HepG2 (cell line): ENCODE results near the gene TEAD4. TPM values are rescaled to one million over a fixed set of nuclear protein-coding genes. Genes with fewer than 3 reads are reported as not detected.

Source experiments
- BHLHE40 ChIP-seq: IDR thresholded peaks from 2 replicates; pipeline ENCODE4 v1.6.1; 2011; ENCODE audit warnings: low read length, improper control_type of control experiment
- HIVEP1 ChIP-seq: sonication (generic); formaldehyde crosslinking; IDR thresholded peaks from 2 replicates; pipeline ENCODE4 v1.4.0; 2020; ENCODE audit warnings: mild to moderate bottlenecking, missing genetic modification reagents
- HNF1A ChIP-seq, 2 experiments: sonication (generic) in 1 of 2; formaldehyde crosslinking in 1 of 2; IDR thresholded peaks; 2 replicates each; pipeline versions ENCODE4 v1.4.0 to v1.6.1; 2016 to 2020; ENCODE audit warnings: borderline replicate concordance in 1 of 2, low read depth in 1 of 2, mild to moderate bottlenecking in 1 of 2, missing genetic modification reagents in 1 of 2
- JUNB ChIP-seq: sonication (generic); formaldehyde crosslinking; IDR thresholded peaks from 2 replicates; pipeline ENCODE4 v1.8.0; 2022; ENCODE audit warnings: missing genetic modification reagents, mild to moderate bottlenecking, borderline replicate concordance
- KDM3A ChIP-seq: IDR thresholded peaks from 2 replicates; pipeline ENCODE4 v1.6.1; 2018; ENCODE audit warnings: low read depth, missing compliant biosample characterization
- MTA1 ChIP-seq: sonication (generic); formaldehyde crosslinking; IDR thresholded peaks from 2 replicates; pipeline ENCODE4 v1.4.0; 2020; ENCODE audit warnings: missing genetic modification reagents, mild to moderate bottlenecking, borderline replicate concordance
- NBN ChIP-seq: fragments of 450-650 bp; conservative IDR thresholded peaks from 2 replicates; pipeline ENCODE4 v1.6.1; 2017
- REPIN1 ChIP-seq: sonication (generic); formaldehyde crosslinking; IDR thresholded peaks from 2 replicates; pipeline ENCODE4 v1.8.0; 2022; ENCODE audit warnings: missing genetic modification reagents, low read depth, mild to moderate bottlenecking, borderline replicate concordance
- SAP130 ChIP-seq: IDR thresholded peaks from 2 replicates; pipeline ENCODE4 v1.6.1; 2016; ENCODE audit warnings: low read depth
- SMAD1 ChIP-seq: sonication (generic); formaldehyde crosslinking; IDR thresholded peaks from 2 replicates; pipeline ENCODE4 v1.4.0; 2020; ENCODE audit warnings: missing genetic modification reagents, low read depth, mild to moderate bottlenecking, borderline replicate concordance
- TBX2 ChIP-seq: sonication (generic); formaldehyde crosslinking; IDR thresholded peaks from 2 replicates; pipeline ENCODE4 v1.5.0; 2020; ENCODE audit warnings: missing genetic modification reagents, mild to moderate bottlenecking, borderline replicate concordance
- ZBTB38 ChIP-seq: sonication (generic); formaldehyde crosslinking; IDR thresholded peaks from 2 replicates; pipeline ENCODE4 v1.5.1; 2020; ENCODE audit warnings: mild to moderate bottlenecking, missing genetic modification reagents
- ZEB1 ChIP-seq: IDR thresholded peaks from 2 replicates; pipeline ENCODE4 v1.6.1; 2012; ENCODE audit warnings: mild to moderate bottlenecking, low read depth, inconsistent platforms; ENCODE audit not compliant: insufficient replicate concordance
- ZFAT ChIP-seq: sonication (generic); formaldehyde crosslinking; conservative IDR thresholded peaks from 2 replicates; pipeline ENCODE4 v1.8.1; 2023; ENCODE audit warnings: missing genetic modification reagents, inconsistent platforms
- ZNF33B ChIP-seq: sonication (generic); formaldehyde crosslinking; IDR thresholded peaks from 2 replicates; pipeline ENCODE4 v1.5.1; 2020; ENCODE audit warnings: mild to moderate bottlenecking, missing genetic modification reagents
- ZNF589 ChIP-seq: sonication (generic); formaldehyde crosslinking; conservative IDR thresholded peaks from 2 replicates; pipeline ENCODE4 v1.8.0; 2022; ENCODE audit warnings: mild to moderate bottlenecking, moderate library complexity, missing genetic modification reagents
- ZNF652 ChIP-seq: IDR thresholded peaks from 2 replicates; pipeline ENCODE4 v1.6.1; 2016; ENCODE audit warnings: low read depth, borderline replicate concordance
- polyA plus RNA-seq, 8 experiments: library from polyadenylated mRNA; depleted of rRNA in 3 of 8; stranded (reverse) in 7 of 8; unstranded in 1 of 8; fragments of >200 nt; fragmentation: Illumina TruSeq in 4 of 8; extraction: Trizol in 4 of 8; gene quantifications; 2 replicates each; pipeline versions ENCODE4 v1.2.1 to v1.2.3, GENCODE V29; 2011 to 2016; ENCODE audit warnings: low read depth in 4 of 8, missing spikeins in 1 of 8, mixed read lengths in 1 of 8; ENCODE audit not compliant: insufficient read depth in 1 of 8
- total RNA-seq, 5 experiments: library from RNA; depleted of rRNA; stranded (reverse); fragments of >200 nt; fragmentation: Illumina TruSeq; extraction: Trizol; gene quantifications; 2 replicates each; pipeline ENCODE4 v1.2.3, GENCODE V29; 2016; ENCODE audit warnings: low read depth in 1 of 5
- TF ChIP-seq, protein P1 (sequence below): sonication (generic); formaldehyde crosslinking; IDR thresholded peaks from 2 replicates; pipeline ENCODE4 v1.8.1; 2022; ENCODE audit warnings: mild to moderate bottlenecking, missing genetic modification reagents
- TF ChIP-seq, protein P2 (sequence below): sonication (generic); formaldehyde crosslinking; IDR thresholded peaks from 2 replicates; pipeline ENCODE4 v1.4.0; 2020; ENCODE audit warnings: low read depth, mild to moderate bottlenecking, missing genetic modification reagents
- TF ChIP-seq, protein P3 (sequence below): sonication (generic); formaldehyde crosslinking; IDR thresholded peaks from 2 replicates; pipeline ENCODE4 v1.5.1; 2020; ENCODE audit warnings: mild to moderate bottlenecking, moderate library complexity, missing genetic modification reagents

The TEAD4 gene
- total and polyA plus RNA-seq, 2 of the 13 experiments (the other 11 are each of a cell fraction or from before 2014, with no cell fraction given): 45.0 to 69.4 TPM

DNA sequence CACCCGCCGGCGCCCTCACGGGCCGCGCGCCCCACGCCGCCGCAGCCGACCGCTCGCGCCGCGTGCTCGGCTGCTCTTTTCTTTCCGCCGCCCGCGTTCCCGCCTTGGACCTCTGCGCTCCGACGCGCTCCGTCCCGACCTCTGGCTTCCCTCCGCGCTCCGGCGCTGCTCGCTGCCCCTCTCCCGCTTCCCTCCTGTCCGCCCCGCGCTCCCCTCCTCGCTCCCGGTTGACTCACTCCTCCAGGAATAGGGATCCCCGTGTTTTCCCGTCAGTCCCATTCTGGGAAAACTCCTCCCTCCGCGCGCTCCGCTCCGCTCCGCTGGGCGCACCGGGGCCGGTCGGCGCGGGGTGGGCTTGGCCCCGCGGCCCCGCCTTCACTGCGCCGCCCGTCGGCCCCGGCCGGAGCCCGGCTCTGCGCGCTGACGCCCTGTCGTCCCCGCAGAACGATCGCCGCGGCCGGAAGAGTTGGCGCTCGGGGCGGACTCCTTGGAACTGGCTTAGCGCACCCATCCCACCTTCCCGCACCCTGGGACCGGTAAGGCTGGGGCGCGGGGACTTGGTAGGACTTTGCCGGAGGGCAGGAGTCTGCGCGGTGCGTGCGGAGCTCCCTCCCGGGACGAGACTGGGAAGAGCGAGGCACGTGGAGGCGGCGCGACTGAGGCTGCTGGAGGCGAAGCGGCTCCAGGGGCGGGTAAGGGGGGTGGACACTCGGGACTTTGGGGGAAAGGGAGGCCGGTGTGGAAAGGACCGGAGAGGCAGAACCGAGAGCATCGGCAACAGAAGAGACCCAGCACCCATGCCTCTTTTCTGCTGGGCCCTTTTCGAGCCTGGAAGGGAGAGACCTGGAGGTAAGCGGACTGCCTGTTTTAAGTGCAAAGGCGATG, 550 bp downstream of the TEAD4 start (continued):
- TF ChIP-seq SMAD1 (CRISPR knock-in tag) (no peak), ZBTB38 (CRISPR knock-in tag) (0 out of 2 replicates have a peak, but pooled peaks have one; percentile 21), JUNB (CRISPR knock-in tag) (peak; percentile 8; the same call in 1 of the 2 replicates), REPIN1 (CRISPR knock-in tag) (0 out of 2 replicates have a peak, but pooled peaks have one; percentile 45), BHLHE40 (peak; percentile 62; the same call in 1 of the 2 replicates), ZNF652 (CRISPR knock-in tag) (no peak), ZEB1 (peak; percentile 9), HIVEP1 (CRISPR knock-in tag) (peak; percentile 58; the same call in 1 of the 2 replicates), SAP130 (CRISPR knock-in tag) (peak; percentile 50), TBX2 (CRISPR knock-in tag) (peak; percentile 51), KDM3A (CRISPR knock-in tag) (no peak), ZNF589 (CRISPR knock-in tag) (peak; percentile 39), MTA1 (CRISPR knock-in tag) (peak; percentile 62; the same call in 1 of the 2 replicates), NBN (no peak), ZFAT (CRISPR knock-in tag) (no peak), ZNF33B (CRISPR knock-in tag) (peak; percentile 49; the same call in 1 of the 2 replicates), HNF1A (IDR thresholded peaks at IDR 0.05; ENCODE audit: low read depth) (no peak), HNF1A (CRISPR knock-in tag; IDR thresholded peaks at IDR 0.05; ENCODE audit: borderline replicate concordance) (peak; percentile 26; the same call in 1 of the 2 replicates)
- TF ChIP-seq, protein P1, sequence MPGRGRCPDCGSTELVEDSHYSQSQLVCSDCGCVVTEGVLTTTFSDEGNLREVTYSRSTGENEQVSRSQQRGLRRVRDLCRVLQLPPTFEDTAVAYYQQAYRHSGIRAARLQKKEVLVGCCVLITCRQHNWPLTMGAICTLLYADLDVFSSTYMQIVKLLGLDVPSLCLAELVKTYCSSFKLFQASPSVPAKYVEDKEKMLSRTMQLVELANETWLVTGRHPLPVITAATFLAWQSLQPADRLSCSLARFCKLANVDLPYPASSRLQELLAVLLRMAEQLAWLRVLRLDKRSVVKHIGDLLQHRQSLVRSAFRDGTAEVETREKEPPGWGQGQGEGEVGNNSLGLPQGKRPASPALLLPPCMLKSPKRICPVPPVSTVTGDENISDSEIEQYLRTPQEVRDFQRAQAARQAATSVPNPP: peak; percentile 81; the same call in 1 of the 2 replicates
- TF ChIP-seq, protein P2, sequence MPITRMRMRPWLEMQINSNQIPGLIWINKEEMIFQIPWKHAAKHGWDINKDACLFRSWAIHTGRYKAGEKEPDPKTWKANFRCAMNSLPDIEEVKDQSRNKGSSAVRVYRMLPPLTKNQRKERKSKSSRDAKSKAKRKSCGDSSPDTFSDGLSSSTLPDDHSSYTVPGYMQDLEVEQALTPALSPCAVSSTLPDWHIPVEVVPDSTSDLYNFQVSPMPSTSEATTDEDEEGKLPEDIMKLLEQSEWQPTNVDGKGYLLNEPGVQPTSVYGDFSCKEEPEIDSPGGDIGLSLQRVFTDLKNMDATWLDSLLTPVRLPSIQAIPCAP (CRISPR knock-in tag): 0 out of 2 replicates have a peak, but pooled peaks have one; percentile 48
- TF ChIP-seq, protein P3, sequence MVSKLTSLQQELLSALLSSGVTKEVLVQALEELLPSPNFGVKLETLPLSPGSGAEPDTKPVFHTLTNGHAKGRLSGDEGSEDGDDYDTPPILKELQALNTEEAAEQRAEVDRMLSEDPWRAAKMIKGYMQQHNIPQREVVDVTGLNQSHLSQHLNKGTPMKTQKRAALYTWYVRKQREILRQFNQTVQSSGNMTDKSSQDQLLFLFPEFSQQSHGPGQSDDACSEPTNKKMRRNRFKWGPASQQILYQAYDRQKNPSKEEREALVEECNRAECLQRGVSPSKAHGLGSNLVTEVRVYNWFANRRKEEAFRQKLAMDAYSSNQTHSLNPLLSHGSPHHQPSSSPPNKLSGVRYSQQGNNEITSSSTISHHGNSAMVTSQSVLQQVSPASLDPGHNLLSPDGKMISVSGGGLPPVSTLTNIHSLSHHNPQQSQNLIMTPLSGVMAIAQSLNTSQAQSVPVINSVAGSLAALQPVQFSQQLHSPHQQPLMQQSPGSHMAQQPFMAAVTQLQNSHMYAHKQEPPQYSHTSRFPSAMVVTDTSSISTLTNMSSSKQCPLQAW (CRISPR knock-in tag): no peak
